Psoas muscle (tissue), 8 donors: ENCODE data around the gene EIF5A. TPM values are rescaled to one million over a fixed set of nuclear protein-coding genes. Genes with fewer than 3 reads are reported as not detected.

ENCODE experiments used
- ATAC-seq, 4 donors: fragments of 200-7000 bp; cut with Tn5 transposase; one replicate each; pipeline ENCODE4 v1.9.1; 2020; ENCODE audit warnings: moderate library complexity in 3 of 4, mild to moderate bottlenecking in 2 of 4
- DNase-seq, 2 donors: peaks; one replicate each; pipeline ENCODE4 v3.0.0-alpha.2; 2020
- H3K27ac ChIP-seq: fragments of 200-600 bp; one replicate; pipeline ENCODE4 v1.8.0; 2022
- H3K27me3 ChIP-seq, 3 donors: fragments of 200-600 bp in 1 of 3; one replicate each; pipeline versions ENCODE4 v1.6.1 to v1.8.0; 2013 to 2022; ENCODE audit warnings: low read length in 2 of 3, mild to moderate bottlenecking in 2 of 3, moderate library complexity in 1 of 3; ENCODE audit not compliant: insufficient read depth in 3 of 3
- H3K36me3 ChIP-seq, 2 donors: fragments of 200-600 bp in 1 of 2; one replicate each; pipeline versions ENCODE4 v1.6.1 to v1.8.0; 2013 to 2022; ENCODE audit warnings: low read depth in 1 of 2, mild to moderate bottlenecking in 1 of 2, moderate library complexity in 1 of 2; ENCODE audit not compliant: insufficient read depth in 1 of 2
- H3K4me1 ChIP-seq: fragments of 200-600 bp; one replicate; pipeline ENCODE4 v1.8.0; 2022
- H3K4me3 ChIP-seq: fragments of 200-600 bp; one replicate; pipeline ENCODE4 v1.8.0; 2022; ENCODE audit warnings: mild to moderate bottlenecking
- H3K9me3 ChIP-seq: fragments of 200-600 bp; one replicate; pipeline ENCODE4 v1.8.0; 2022
- WGBS, 3 donors: extraction: QIAGEN DNeasy Blood & Tissue Kit; methylation state at CpG; one replicate each; pipeline versions ENCODE4 v1.1.6 to v1.1.7; 2013; 5-methylcytosine and 5-hydroxymethylcytosine counted together
- intact Hi-C, 2 donors: fragments of 100-400 bp; cut with DNase I; formaldehyde crosslinking; loops; one replicate each; pipeline versions ENCODE4 v1.11.0 to v1.14.2; 2022
- polyA plus RNA-seq, 3 donors: library from polyadenylated mRNA; stranded (reverse); fragments of 200-250 nt; gene quantifications; one replicate each; pipeline ENCODE4 v1.2.3, GENCODE V29; 2013
- total RNA-seq, 4 donors: library from RNA; stranded (reverse); fragmentation: NEBNext Ultra II Directional in 2 of 4; extraction: Animal tissue kit (Norgen Biotek cat#: 25700) in 2 of 4; gene quantifications; one replicate each; pipeline versions ENCODE4 v1.2.1 to v1.2.4, GENCODE V29; 2021 to 2023
- TF ChIP-seq, protein P1 (sequence below): fragments of 200-600 bp; IDR thresholded peaks from one replicate; pipeline ENCODE4 v1.8.0; 2022; ENCODE audit warnings: antibody characterized with exemption
- donor health status: healthy with polysubstance abuse.
- donor health status: DM: no; HTN: no; CAD: no; lungs with moderate emphysema.
- donor health status: Bipolar disorder and iron deficiency.
- donor health status: healthy.
- donor health status: DM: yes; HTN: yes; CAD: no.
- donor health status: DM: no; HTN: no; CAD: no.
- donor health status: DM: no; HTN: no; CAD: no.
- donor health status: DM: yes; HTN: yes; CAD: no.

The EIF5A gene
- total and polyA plus RNA-seq, 7 donors: 293 to 1,107 (median 518) TPM

DNA sequence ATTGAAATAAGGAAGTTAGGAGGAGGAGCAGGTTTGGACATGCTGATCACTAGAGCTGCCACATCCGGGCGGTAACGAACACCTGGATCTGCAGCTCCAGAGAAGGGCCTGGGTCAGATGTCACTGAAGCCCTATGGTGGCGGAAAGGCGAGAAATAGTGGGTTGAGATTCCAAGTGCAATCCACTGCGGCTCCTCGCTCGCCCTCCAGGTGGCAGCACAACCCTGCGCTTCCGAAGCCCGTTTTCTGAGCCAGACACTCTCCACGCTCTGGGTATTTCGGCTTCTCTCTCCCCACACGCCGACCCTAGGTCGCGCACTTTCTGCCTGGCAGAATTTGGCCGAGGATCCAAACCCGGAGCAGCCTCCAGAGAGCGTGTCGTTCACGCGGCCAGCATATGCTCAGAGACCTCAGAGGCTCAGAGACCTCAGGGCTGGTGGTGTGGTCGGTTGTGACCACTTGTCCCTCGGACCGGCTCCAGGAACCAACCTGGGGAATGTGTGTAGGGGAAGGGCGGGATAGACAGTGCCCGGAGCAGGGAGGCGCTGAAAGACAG, 26.8 kb upstream of the EIF5A start:
- Histone ChIP-seq H3K36me3 (peaks cover 0 to 21% of the 10 kb centered on the region in 2 donors), H3K4me3 (peak overlapping the region; percentile 86), H3K27ac (peak overlapping the region; percentile 96), H3K4me1 (peaks cover 28% of the 10 kb centered on the region), H3K9me3 (no peaks in the 10 kb centered on the region), H3K27me3 (no peaks in the 10 kb centered on the region)
- peak; percentile 56 to 74 (median 61) for ATAC-seq
- 0 to 1% (median 1%) methylated on average over 29 of the region's 29 CpGs for WGBS, 3 donors
- intact Hi-C loops: loop anchor here (1.0 to 5.0 kb wide), 4 partner anchors 16 to 67 kb away; partner anchors contain the start of gene GABARAP (in 1 of the 2)
- TF ChIP-seq, protein P1, sequence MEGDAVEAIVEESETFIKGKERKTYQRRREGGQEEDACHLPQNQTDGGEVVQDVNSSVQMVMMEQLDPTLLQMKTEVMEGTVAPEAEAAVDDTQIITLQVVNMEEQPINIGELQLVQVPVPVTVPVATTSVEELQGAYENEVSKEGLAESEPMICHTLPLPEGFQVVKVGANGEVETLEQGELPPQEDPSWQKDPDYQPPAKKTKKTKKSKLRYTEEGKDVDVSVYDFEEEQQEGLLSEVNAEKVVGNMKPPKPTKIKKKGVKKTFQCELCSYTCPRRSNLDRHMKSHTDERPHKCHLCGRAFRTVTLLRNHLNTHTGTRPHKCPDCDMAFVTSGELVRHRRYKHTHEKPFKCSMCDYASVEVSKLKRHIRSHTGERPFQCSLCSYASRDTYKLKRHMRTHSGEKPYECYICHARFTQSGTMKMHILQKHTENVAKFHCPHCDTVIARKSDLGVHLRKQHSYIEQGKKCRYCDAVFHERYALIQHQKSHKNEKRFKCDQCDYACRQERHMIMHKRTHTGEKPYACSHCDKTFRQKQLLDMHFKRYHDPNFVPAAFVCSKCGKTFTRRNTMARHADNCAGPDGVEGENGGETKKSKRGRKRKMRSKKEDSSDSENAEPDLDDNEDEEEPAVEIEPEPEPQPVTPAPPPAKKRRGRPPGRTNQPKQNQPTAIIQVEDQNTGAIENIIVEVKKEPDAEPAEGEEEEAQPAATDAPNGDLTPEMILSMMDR: peak; percentile 89
- peak; percentile 85 to 93 for DNase-seq

DNA sequence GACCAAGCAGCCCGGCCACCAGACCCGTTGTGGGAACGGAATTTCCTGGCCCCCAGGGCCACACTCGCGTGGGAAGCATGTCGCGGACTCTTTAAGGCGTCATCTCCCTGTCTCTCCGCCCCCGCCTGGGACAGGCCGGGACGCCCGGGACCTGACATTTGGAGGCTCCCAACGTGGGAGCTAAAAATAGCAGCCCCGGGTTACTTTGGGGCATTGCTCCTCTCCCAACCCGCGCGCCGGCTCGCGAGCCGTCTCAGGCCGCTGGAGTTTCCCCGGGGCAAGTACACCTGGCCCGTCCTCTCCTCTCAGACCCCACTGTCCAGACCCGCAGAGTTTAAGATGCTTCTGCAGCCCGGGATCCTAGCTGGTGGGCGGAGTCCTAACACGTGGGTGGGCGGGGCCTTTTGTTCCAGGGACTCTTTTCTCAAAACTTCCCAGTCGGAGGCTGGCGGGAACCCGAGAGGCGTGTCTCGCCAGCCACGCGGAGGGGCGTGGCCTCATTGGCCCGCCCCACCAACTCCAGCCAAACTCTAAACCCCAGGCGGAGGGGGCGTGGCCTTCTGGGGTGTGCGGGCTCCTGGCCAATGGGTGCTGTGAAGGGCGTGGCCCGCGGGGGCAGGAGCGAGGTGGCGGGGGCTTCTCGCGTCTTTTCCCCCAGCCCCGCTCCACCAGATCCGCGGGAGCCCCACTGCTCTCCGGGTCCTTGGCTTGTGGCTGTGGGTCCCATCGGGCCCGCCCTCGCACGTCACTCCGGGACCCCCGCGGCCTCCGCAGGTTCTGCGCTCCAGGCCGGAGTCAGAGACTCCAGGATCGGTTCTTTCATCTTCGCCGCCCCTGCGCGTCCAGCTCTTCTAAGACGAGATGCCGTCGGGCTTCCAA, 26.1 kb upstream of the EIF5A start, which contains the start of gene SLC2A4:
SLC2A4 (plus strand) TSS at position 645 of the 879 bp plus-strand sequence; CDS start at position 862, 217 bp downstream.
- peaks cover 0 to 28% of the 10 kb centered on the region in 2 donors for H3K36me3 ChIP-seq
- ATAC-seq (peak; percentile 78 to 84 (median 79)), DNase-seq (peak; percentile 95 to 98)
- TF ChIP-seq, protein P1: no peak
- H3K4me1 ChIP-seq: peaks cover 29% of the 10 kb centered on the region
- intact Hi-C loops: loop anchor here (2.0 to 5.0 kb wide), 3 partner anchors 15 to 66 kb away; partner anchors contain the start of gene GABARAP (in 1 of the 2)
- WGBS, 3 donors: 0 to 1% (median 1%) methylated on average over 64 to 71 of the region's 71 CpGs
- no peaks in the 10 kb centered on the region for H3K27me3 ChIP-seq
- no peaks in the 10 kb centered on the region for H3K9me3 ChIP-seq
- peak within 1 kb of the TSS; percentile 86 for H3K4me3 ChIP-seq
- peak within 1 kb of the TSS; percentile 96 for H3K27ac ChIP-seq

DNA sequence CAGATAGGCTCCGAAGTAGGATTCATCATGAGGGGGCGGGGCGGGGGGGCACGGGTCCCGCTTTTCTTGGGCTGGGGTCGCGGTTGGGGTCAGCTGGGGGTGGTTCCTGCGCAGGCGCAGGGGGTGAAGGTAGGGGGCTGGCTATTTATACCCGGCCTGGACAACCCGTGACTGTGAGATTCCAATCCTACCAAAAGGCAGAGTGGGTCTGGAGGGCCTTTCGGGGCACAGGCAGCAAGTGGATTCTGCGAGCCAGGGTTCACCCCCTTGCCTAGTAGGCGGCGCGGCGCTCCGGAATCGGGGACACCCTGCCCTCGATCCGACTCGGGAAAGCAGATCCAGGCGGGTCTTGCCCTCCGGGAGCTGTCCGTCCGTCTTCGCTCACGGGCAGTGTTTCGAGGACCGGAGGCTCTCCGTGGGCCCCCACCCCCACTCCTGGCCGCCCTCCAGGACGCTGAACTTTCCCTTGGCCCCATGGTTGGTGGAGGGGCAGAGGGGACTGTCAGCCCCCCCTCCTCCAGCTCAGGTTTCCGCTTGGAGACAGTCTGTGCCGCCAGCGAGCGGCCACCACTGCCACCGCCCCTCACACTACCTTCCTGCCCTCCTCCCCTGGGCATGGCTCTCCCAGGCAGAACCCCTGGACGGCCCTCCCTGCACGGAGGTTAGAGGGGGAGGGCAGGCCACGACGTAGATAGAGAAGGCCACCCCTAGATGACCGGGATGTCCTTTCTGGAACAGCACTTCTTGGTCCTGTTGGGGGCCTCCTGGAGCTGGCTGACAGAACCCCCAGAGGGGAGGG, 25.3 kb upstream of the EIF5A start:
- ATAC-seq (peak; percentile 47 to 71 (median 70)), DNase-seq (peak; percentile 84 to 97)
- no peaks in the 10 kb centered on the region for H3K27me3 ChIP-seq
- WGBS, 3 donors: 1 to 2% (median 2%) methylated on average over 37 to 43 of the region's 43 CpGs
- H3K36me3 ChIP-seq: peaks cover 0 to 35% of the 10 kb centered on the region in 2 donors
- intact Hi-C loops: loop anchor here (2.0 to 5.0 kb wide), 3 partner anchors 15 to 65 kb away; partner anchors contain the start of gene GABARAP (in 1 of the 2)
- no peaks in the 10 kb centered on the region for H3K9me3 ChIP-seq
- peaks cover 29% of the 10 kb centered on the region for H3K4me1 ChIP-seq
- peak overlapping the region; percentile 96 for H3K27ac ChIP-seq
- peak overlapping the region; percentile 86 for H3K4me3 ChIP-seq
- TF ChIP-seq, protein P1: no peak

DNA sequence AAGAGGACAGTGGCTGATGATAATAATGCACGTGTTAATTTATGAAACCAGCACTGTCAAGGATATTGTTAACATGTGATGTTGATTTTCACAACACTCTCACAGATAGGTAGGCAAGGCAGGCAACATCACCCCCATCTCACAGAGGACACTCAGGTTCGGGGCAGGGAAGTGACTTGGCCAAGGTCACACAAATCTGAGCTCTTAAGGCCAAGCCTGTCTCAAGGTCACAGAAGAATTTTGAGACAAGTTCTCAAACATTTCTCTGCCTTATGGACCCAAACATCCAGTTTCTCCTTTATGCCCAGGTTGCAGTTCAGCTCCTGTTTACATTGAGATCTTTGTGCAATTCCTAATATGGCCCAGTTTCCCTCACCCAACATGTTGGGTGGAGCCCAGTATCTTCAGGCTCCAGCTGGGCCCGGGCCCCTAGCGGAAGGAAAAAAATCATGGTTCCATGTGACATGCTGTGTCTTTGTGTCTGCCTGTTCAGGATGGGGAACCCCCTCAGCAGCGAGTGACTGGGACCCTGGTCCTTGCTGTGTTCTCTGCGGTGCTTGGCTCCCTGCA, 24.6 kb upstream of the EIF5A start:
- TF ChIP-seq, protein P1: no peak
- no peaks in the 10 kb centered on the region for H3K27me3 ChIP-seq
- peak overlapping the region; percentile 86 for H3K4me3 ChIP-seq
- DNase-seq (peak in 1 of 2 donors; percentile 62), ATAC-seq (no peak)
- H3K4me1 ChIP-seq: peaks cover 29% of the 10 kb centered on the region
- H3K9me3 ChIP-seq: no peaks in the 10 kb centered on the region
- peaks cover 0 to 42% of the 10 kb centered on the region in 2 donors for H3K36me3 ChIP-seq
- intact Hi-C loops: loop anchor here in 1 of 2 donors (5.0 kb wide), 1 partner anchor 64 kb away; no protein-coding TSS in a partner anchor
- WGBS, 3 donors: 24 to 36% (median 25%) methylated on average over 6 of the region's 6 CpGs
- peak overlapping the region; percentile 96 for H3K27ac ChIP-seq
